ENCODE measurements around the gene TTC3.

The TTC3 gene

DNA sequence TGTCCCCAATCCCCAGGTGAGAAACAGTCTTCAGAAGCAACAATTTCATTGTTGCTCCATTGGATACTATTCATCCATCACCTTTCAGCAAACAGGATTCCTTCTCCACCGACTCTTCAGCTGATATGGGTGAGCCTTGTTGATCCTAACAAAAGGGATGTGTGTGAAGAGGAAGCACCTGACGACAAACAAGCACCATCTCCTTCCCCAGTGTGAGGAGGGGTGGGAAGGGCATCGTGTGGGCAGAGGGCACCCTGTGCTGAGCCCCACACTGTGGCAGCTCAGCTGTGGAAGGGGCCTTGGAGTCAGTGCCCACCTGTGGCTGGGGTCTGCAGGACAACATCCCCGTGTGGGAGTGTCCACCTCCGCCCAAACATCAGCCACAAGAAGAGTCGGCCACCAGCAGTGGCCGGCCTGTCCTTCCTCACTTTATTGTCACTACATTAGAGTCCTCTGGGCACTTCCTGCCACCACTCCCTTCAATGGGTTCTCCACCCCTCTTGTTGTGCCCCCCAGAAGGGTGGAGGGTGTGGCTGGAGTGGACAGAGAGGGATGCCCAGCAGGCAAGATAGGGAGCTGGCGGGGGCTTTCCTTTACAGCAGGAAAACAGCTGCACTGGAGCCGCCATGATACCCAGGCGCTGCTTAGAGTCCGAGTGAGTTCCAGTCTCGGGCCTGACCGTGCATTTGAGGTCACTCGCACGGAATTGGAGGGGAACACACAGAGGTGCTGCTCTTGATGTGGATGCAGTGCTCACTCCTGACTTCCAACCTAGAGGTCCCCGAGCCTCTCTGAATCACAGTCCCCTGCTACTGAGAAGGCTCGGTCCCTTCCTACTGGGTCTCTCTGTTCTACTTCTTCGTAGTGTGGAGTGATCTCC lies 153.2 kb downstream of the TTC3 start:
- no peak for DNase-seq

GRCh38 chr21:37227071-37228002 lies 154.3 kb downstream of the TTC3 start:
- DNase-seq: no peak

DNA sequence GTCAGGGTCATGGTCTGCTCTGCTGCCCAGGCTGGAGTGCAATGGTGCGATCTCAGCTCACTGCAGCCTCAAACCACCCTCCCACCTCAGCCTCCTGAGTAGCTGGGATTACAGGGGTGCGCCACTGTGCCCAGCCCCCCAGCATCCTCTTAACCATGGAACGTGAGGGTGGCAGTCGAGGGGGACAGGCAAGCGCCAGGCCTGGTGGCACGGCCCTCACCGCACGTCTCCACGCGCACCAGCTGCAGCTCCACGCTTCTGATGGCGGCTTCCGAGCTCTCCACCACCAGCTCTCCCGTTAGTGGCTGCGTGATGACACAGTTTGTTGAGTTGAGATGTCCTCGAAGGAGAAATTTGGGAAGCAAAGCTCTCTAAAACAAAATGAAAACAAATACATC lies 154.9 kb downstream of the TTC3 start:
- DNase-seq: no peak

- no peak for DNase-seq
These were observed 157.7 kb downstream of the TTC3 start for GRCh38 chr21:37230632-37231248.

DNA sequence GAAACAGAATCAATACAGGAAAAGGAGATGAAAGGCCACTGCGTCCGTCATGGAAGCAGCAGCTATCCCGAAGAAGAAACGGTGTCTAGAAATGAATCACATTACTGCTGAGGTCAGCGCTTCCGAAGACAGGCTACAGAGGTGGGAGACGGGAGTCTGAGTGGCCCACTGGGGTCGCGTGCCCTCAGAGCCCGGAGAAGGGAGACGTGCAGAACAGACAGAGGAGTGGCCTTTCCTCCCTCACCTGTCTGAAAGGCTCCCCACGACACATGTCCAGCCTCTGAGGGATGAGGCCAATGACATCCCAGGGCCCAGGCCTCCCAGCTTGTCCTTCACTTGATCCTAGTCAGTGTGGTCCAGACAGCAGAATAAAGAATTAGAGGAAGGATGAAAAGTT lies 158.2 kb downstream of the TTC3 start:
- no peak for DNase-seq

DNA sequence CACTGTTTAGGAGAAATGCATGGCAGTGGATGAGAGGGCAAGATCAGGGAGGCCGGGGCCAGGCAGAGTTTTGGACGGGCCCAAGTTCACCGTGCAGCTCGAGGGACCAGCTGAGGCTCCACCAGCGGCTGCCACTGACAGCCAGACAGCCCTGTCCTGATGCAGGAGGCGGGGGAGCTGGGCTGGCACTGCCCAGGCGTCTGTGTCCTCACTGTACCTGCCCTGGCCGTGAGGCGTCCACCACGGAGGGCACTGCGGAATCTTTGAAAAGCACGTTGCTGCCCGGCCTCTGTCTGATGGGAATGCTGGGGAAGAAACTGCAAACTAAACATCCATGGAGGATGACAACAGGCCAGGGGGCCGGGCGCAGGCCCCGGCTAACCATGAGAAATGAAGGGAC lies 158.6 kb downstream of the TTC3 start:
- DNase-seq: no peak

- no peak for DNase-seq
These were observed 159.4 kb downstream of the TTC3 start for GRCh38 chr21:37232274-37233018.

GRCh38 chr21:37233551-37234146 lies 160.6 kb downstream of the TTC3 start:
- DNase-seq: no peak

GRCh38 chr21:37237346-37237745 lies 164.3 kb downstream of the TTC3 start:
- no peak for DNase-seq

DNA sequence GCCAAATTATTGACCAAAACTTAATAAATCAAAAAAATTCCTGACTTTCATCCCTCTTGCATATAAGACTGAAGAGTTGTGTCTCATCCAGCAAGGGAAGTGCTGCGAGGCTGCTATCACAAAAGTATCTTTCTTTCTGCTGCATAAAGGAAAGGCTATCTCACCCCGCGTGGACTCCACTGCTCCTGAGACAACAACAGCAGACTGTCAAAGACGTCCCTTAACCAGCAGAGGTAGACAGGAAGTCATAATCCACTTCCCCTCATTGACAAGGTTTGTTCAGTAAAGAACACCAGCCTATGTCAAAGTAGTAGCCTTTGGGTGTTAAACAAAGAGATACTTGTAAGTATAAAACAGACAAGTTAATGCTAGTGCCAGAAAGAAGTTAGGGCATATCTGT lies 164.7 kb downstream of the TTC3 start:
- peak; percentile 16 for DNase-seq

- DNase-seq: no peak
These were observed 167.9 kb downstream of the TTC3 start for GRCh38 chr21:37240978-37241377.

GRCh38 chr21:37241426-37241825 lies 168.4 kb downstream of the TTC3 start:
- no peak for DNase-seq

- no peak for DNase-seq
These were observed 170.9 kb downstream of the TTC3 start for GRCh38 chr21:37243961-37244360.

DNA sequence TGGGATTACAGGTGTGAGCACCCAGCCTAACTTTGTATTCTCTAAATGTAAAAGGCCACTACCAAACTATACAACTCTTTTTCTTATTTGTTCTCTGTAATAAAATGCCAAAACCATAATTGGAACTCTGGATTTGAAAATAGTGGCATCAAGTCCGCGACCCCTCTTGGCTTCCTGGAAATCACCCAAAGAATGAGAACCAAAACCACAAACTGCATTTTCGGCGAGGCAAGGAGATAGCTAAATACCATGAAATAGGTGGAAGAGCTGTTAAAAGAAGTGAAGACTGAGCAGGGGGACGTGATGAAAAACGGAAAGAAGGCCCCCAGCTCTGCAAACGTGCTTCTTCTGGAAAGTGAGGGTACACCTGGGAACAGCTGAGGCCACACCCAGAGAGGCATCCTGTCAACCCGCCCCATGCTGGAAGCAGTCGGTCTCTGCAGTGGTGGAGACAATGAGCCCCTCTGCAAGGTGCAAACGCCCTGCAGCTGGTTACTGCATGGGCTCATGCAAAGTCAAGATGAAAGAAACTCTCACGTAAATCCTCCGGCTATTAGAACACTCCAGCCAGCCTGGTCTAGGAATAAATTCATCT lies 171.5 kb downstream of the TTC3 start:
- peak; percentile 25 for DNase-seq

DNA sequence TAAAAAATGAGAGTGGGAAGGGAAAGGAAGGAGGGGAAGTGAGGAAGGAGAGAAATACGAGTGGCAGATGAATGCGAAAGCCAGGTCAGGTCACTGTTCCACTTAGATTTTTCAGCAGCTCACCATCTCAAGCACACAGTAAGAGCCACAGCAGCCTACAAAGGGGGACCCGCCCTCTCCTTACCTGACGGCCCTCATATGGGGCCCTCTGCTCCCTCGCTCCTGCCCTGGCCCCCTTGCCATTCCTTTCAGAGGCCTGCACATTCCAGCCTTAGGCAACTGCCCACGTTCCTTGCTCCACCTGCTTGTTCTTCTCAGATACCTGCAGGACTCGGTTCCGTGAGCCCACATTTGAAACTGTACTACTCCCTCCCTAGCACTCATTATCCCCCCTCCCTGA lies 172.1 kb downstream of the TTC3 start:
- DNase-seq: no peak

GRCh38 chr21:37248298-37248697 lies 175.2 kb downstream of the TTC3 start:
- DNase-seq: no peak

DNA sequence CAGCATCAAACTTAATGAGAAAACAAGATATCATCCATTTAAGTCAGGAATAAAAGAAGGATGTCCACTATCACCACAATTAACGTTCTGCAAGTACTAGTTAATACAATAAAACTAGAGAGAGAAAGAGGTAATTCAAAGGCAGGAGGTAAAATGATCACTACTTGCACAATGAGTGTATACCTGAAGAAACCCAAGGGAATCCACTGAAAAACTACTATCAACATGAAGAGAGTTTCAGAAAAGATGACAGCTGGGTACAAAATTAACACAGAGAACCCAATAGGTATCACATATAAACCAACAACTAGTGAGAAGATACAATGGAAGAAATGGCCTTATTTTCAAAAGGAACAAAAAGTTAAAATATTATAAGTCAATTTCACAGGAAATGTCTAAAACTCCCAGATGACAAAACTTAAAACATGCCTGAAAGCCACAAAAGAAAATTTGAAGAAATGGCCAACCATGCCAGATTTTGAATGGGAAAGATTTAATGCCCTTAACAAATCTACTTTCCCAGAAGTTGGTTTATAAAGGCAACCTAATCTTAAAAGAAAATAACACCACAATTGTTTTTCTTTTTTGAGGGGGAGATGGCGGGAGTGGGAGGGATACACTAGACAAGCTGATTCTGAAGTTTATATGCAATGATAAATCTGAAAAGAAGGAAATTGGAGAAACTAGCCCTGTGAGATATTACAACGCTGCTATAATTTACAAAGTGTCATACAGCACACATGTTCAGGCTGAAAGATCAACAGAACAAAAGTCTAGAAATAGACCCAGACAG lies 176.3 kb downstream of the TTC3 start:
- DNase-seq: no peak

DNA sequence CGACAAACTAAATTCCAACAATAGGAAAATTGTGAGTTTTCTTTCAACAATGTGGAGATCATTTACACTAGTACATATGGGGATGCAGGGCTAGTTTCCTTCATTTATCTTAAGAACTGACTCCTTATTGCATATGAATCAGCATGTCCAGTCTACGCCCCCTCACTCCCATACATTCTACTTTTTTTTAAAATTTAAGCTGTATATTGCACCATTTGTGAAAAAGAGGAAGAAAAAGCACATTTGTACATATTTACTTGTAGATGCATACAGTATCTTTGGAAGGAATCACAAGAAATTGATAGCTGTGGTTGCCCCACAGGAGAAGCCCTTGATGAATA lies 178.2 kb downstream of the TTC3 start:
- DNase-seq: no peak

Data from CD4-positive, alpha-beta T cell treated with Interleukin-6 for 4 hours (primary cell).